ENCODE results near the gene ITPR1.

GRCh38 chr3:4826237-4827100 is 333.3 kb downstream of the ITPR1 start:
- TF ChIP-seq CTCF (IDR thresholded peaks at IDR 0.05), result peak in 2 of 7 experiments; percentile 11 to 13
- peak in 1 of 3 donors; percentile 49 for TF ChIP-seq POLR2A (IDR thresholded peaks at IDR 0.05)
